Muscle layer of duodenum (tissue), 2 donors: ENCODE measurements around the gene ZNF254.
"Not testable (repeated sequence)": the region's sequence is repeated elsewhere in the genome, so short reads cannot be mapped to it uniquely, and the experiment has no call there.

Source experiments
- H3K27ac ChIP-seq: one replicate; pipeline ENCODE4 v1.7.0; 2013; ENCODE audit warnings: mild to moderate bottlenecking, low read length
- H3K27me3 ChIP-seq: one replicate; pipeline ENCODE4 v1.7.0; 2013; ENCODE audit warnings: low read depth, mild to moderate bottlenecking, control low read depth, low read length
- H3K36me3 ChIP-seq, 2 donors: one replicate each; pipeline ENCODE4 v1.7.0; 2013; ENCODE audit warnings: low read length in 2 of 2, control low read depth in 1 of 2, mild to moderate bottlenecking in 1 of 2; ENCODE audit not compliant: insufficient read depth in 2 of 2, control insufficient read depth in 1 of 2
- H3K4me1 ChIP-seq, 2 donors: one replicate each; pipeline ENCODE4 v1.7.0; 2013; ENCODE audit warnings: low read length in 2 of 2, mild to moderate bottlenecking in 2 of 2, control low read depth in 1 of 2, moderate library complexity in 1 of 2; ENCODE audit not compliant: insufficient read depth in 2 of 2, control insufficient read depth in 1 of 2
- H3K4me3 ChIP-seq, 2 donors: one replicate each; pipeline ENCODE4 v1.7.0; 2013; ENCODE audit warnings: low read length in 2 of 2, low read depth in 1 of 2, mild to moderate bottlenecking in 1 of 2
- H3K9me3 ChIP-seq, 2 donors: one replicate each; pipeline ENCODE4 v1.7.0; 2013; ENCODE audit warnings: low read length in 2 of 2, control low read depth in 1 of 2, mild to moderate bottlenecking in 1 of 2; ENCODE audit not compliant: control insufficient read depth in 1 of 2
- donor health status: healthy.

Gene ZNF254

DNA sequence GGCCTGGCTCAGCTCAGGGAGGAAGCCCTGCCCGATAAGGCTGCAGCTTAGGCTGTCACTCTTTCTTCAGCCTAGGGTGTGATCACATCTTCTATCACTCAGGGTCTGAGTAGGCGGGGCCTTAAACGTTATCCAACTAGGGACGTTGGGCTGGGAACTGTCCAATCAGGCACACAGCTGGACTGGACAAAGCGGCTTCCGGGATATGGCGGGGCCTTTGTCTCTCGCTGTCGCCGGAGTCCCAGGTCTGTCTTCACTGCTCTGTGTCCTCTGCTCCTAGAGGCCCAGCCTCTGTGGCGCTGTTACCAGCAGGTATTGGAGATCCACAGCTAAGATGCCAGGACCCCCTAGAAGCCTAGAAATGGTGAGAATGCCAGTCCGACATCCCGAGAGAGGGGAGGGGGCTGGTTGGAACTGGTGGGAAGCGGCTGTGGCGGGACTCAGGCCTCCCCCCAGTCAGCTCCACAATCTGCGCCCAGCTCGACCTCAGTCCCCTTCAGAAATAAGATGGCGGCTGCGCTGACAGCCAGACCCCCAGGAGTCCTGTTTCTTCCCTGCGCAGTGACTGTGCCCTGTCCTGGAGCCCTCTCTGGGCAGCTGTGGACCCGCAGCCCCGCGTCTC, at the start of gene ZNF254:
Gene ZNF254 (plus strand): TSS at position 214 of the 622 bp plus-strand sequence. CDS start 121 bp downstream, at position 335.
- peak within 1 kb of the TSS; percentile 76 to 84 for H3K4me3 ChIP-seq
- H3K4me1 ChIP-seq: peaks cover 0 to 4% of the 10 kb centered on the region in 2 donors
- H3K27ac ChIP-seq: peak within 1 kb of the TSS; percentile 75
- no peaks in the 10 kb centered on the region for H3K27me3 ChIP-seq
- no peaks in the 10 kb centered on the region for H3K36me3 ChIP-seq
- H3K9me3 ChIP-seq: peaks cover 0 to 2% of the 10 kb centered on the region in 2 donors

DNA sequence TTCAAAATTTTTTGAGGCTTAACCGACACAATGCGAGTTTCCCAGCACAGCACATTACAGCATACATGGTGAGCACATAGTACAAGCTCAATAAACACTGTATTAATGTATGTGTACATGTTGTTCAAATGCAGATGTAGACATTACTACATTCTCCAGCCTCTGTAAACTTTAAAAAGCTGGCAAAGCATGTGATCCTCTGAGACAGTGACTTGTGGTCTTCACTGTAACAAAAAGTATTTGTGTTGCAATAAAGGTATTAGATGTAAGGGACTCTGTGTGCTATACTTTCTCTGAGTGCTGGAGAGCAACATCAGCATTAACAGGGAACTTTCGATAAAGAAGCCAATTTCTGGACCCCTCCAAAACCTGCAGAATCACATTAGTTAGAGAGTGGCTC, 46.4 kb upstream of the ZNF254 start:
- Histone ChIP-seq H3K27ac (no peak overlapping the region), H3K36me3 (peaks cover 7 to 16% of the 10 kb centered on the region in 2 donors), H3K4me1 (peaks cover under 1 to 15% of the 10 kb centered on the region in 2 donors), H3K4me3 (no peak overlapping the region), H3K27me3 (no peaks in the 10 kb centered on the region), H3K9me3 (no peaks in the 10 kb centered on the region)

DNA sequence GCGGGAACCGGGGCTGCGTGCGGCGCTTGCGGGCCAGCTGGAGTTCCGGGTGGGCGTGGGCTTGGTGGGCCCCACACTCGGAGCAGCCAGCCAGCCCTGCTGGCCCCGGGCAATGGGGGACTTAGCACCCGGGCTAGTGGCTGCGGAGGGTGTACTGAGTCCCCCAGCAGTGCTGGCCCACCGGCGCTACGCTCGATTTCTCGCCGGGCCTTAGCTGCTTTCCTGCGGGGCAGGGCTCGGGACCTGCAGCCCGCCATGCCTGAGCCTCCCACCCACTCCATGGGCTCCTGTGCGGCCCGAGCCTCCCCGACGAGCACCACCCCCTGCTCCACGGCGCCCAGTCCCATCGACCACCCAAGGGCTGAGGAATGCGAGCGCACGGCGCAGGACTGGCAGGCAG, 45.7 kb upstream of the ZNF254 start:
- not testable (repeated sequence) for H3K27ac ChIP-seq, H3K4me3 ChIP-seq, H3K9me3 ChIP-seq, H3K27me3 ChIP-seq
- H3K36me3 ChIP-seq: peaks cover 11 to 16% of the 10 kb centered on the region in 2 donors
- peaks cover 0 to 12% of the 10 kb centered on the region in 2 donors for H3K4me1 ChIP-seq

DNA sequence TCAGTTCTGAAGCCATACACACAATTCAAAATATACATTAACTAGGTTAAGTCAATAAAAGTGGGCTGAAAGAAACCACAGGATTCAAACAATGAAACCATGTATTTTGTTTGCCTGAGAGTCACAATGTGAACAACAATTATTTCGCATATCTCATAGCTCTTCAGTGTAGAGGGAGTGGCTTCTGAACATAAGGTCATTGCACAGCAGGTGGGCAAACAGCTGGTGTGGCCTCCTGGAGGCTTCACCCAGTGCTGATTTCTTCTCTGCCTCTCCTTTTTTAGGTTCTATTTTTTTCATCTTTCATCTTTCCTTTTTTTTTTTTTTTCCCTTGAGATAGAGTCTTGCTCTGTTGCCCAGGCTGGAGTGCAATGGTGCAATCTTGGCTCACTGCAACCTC, 40.4 kb upstream of the ZNF254 start:
- H3K4me1 ChIP-seq: no peaks in the 10 kb centered on the region
- no peak overlapping the region for H3K4me3 ChIP-seq
- H3K36me3 ChIP-seq: peaks cover 30 to 51% of the 10 kb centered on the region in 2 donors
- H3K27ac ChIP-seq: no peak overlapping the region
- H3K27me3 ChIP-seq: no peaks in the 10 kb centered on the region
- no peaks in the 10 kb centered on the region for H3K9me3 ChIP-seq

DNA sequence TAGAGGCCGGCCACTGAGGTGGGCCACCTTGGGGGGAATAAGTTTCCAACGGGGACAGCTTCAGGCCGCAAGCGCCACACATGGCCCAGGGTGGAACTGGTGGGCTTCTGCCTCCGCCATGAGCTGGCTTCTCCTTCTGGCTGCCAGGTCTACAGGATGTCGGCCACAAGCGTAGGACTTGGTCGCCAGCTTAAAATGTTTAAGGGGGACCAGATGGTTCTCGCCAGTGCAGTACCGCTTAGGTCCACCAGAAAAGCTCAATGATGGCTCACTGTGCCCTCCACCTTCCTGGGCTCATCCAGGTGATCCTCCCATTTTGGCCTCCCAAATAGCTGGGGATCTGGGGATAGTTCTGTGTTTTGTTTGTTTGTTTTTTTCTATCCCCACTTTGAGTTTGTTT, 38.7 kb upstream of the ZNF254 start:
- H3K27me3 ChIP-seq: no peaks in the 10 kb centered on the region
- H3K4me3 ChIP-seq: no peak overlapping the region
- no peak overlapping the region for H3K27ac ChIP-seq
- no peaks in the 10 kb centered on the region for H3K9me3 ChIP-seq
- no peaks in the 10 kb centered on the region for H3K4me1 ChIP-seq
- H3K36me3 ChIP-seq: peaks cover 47 to 68% of the 10 kb centered on the region in 2 donors

DNA sequence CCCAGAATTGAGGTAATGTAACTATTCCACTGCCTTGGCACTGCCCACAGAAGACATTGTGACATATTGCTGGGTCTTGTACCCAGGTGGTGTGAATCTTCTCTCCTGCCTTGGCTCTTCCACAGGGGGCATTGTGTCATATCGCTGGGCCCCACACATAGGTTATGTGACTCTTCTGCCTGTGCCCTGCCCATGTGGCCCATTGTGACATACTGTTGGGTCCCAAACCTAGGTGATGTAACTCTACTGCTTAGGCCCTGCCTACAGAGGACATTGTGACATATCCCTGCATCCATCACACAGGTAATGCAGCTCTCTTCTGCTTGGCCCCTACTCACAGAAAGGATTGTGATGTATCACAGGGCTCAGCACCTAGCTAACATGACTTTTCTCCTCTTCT, 37.5 kb upstream of the ZNF254 start:
- Histone ChIP-seq H3K27ac (no peak overlapping the region), H3K27me3 (no peaks in the 10 kb centered on the region), H3K4me3 (no peak overlapping the region), H3K4me1 (no peaks in the 10 kb centered on the region), H3K36me3 (peaks cover 56 to 81% of the 10 kb centered on the region in 2 donors), H3K9me3 (no peaks in the 10 kb centered on the region)

DNA sequence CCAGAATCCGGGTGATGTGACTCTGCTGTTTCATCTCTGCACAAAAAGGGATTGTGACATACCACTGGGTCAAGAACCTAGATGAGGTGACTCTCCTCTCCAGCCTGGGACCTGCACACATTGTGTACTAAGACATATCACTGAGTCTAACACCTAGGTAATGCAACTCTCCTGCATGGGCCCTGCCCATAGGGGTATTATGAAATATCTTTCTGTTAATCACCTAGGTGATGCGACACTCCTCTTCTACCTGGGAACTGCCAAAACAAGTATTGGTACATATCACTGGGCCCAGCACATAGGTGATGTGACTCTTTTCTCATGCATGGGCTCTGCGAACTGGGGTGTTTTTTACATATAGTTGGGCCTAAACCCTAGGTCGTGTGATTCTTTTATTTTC, 35.5 kb upstream of the ZNF254 start:
- Histone ChIP-seq H3K27me3 (no peaks in the 10 kb centered on the region), H3K27ac (no peak overlapping the region), H3K4me1 (no peaks in the 10 kb centered on the region), H3K36me3 (peaks cover 67 to 90% of the 10 kb centered on the region in 2 donors), H3K9me3 (no peaks in the 10 kb centered on the region), H3K4me3 (no peak overlapping the region)

DNA sequence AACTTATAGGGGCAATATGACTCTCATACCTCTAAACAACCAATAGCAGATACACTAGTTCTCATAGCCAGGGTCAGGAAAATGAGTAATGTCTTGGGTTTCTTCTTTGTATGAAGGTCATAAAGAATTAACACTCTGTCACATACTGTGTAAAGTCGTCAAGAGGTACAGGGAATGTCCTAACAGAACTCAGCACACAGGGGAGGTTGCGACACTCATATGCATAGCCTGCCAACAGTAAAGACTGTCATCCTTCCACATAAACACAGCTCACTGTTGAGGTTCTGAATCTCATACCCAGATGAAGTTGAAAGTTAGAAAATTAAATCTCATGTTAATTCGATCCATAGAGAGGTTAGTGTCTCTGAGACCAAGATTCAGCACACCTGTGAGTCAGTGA, 34.2 kb upstream of the ZNF254 start:
- no peaks in the 10 kb centered on the region for H3K27me3 ChIP-seq
- H3K9me3 ChIP-seq: no peaks in the 10 kb centered on the region
- H3K4me1 ChIP-seq: no peaks in the 10 kb centered on the region
- no peak overlapping the region for H3K27ac ChIP-seq
- H3K36me3 ChIP-seq: peaks cover 69 to 89% of the 10 kb centered on the region in 2 donors
- no peak overlapping the region for H3K4me3 ChIP-seq

DNA sequence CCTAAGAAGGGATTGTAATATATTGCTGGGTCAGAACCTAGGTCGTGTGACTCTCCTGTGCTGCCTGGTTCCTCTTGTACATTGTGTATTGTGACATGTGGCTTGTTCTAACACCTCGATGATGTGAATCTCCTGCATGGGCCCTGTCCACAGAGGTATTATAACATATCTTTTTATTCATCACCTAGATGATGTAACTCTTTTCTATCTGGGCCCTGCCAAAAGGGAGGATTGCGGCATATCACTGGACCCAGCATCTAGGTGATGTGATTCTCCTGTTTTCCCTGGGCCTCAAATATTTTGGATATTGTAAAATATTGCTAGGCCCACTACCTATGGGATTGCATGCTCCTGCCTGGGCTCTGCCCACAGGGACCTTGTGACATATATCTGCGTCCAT, 33.4 kb upstream of the ZNF254 start:
- Histone ChIP-seq H3K4me3 (no peak overlapping the region), H3K36me3 (peaks cover 62 to 89% of the 10 kb centered on the region in 2 donors), H3K27me3 (no peaks in the 10 kb centered on the region), H3K27ac (no peak overlapping the region), H3K9me3 (no peaks in the 10 kb centered on the region), H3K4me1 (no peaks in the 10 kb centered on the region)

DNA sequence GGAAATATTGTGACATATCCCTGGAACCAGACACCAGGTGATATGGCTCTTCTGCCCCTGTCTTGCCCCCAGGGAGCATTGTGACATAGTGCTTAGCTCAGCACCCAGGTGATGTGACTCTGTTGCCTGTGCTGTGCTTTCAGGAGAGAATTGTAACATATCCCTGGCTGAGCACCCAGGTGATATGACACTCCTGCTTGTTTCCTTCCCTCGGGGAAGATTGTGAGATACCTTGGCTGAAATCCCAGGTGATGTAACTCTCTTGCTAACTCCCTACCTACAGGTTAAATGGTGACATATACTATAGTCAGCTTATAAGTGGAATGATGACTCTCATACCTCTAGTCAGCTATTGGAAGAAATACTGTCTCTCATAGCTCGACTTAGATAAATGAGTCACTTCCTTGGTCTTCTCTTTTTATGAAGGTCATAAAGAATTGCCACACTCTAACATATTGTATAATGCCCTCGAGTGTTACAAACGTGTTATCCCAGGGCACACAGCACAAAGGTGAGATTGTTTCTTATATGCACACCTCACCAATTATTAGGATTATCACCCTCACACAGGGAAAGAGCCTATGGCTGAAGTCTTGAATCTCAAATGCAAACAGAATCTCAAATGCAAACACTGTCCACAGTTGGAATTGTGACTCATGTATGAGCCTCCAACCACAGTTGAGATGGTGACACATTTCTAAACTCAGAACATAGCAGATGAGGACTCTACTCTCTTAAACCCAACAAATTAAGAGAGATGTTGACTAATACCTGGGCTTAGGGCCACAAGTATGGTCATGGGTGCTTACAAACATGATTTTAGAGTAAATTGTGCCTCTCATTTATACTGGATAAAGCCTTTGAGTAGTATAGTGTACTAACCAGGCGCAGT, 32.7 kb upstream of the ZNF254 start:
- no peak overlapping the region for H3K4me3 ChIP-seq
- H3K27ac ChIP-seq: no peak overlapping the region
- peaks cover 65 to 90% of the 10 kb centered on the region in 2 donors for H3K36me3 ChIP-seq

DNA sequence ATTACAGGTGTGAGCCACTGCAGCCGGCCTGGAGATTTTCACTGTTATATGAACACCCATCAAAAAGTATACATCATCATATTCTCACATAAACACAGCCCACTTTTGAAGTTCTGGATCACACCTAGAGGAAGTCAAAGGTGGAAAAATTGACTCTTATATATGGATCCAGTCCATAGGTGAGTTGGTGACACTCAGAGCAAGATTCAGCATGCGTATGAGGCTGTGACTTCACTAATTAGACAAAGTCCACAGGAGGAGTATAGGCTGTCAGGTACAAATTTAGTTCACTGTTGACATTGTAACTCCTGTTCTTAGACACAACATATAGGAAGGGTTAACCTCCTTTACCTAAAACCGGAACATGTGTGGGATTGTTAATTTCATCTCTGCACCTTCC, 31.4 kb upstream of the ZNF254 start:
- Histone ChIP-seq H3K9me3 (no peaks in the 10 kb centered on the region), H3K4me1 (no peaks in the 10 kb centered on the region), H3K27ac (no peak overlapping the region), H3K4me3 (no peak overlapping the region), H3K27me3 (no peaks in the 10 kb centered on the region), H3K36me3 (peaks cover 56 to 92% of the 10 kb centered on the region in 2 donors)

More for the DNA sequence above, 32.7 kb upstream of the ZNF254 start:
- H3K9me3 ChIP-seq: no peaks in the 10 kb centered on the region
- H3K4me1 ChIP-seq: no peaks in the 10 kb centered on the region
- no peaks in the 10 kb centered on the region for H3K27me3 ChIP-seq
